HuH-7.5 (cell line): ENCODE results near the gene GLOD5.

Source experiments
- DNase-seq: peaks from one replicate; pipeline ENCODE4 v3.0.0; 2011; ENCODE audit warnings: low spot score

The GLOD5 gene

DNA sequence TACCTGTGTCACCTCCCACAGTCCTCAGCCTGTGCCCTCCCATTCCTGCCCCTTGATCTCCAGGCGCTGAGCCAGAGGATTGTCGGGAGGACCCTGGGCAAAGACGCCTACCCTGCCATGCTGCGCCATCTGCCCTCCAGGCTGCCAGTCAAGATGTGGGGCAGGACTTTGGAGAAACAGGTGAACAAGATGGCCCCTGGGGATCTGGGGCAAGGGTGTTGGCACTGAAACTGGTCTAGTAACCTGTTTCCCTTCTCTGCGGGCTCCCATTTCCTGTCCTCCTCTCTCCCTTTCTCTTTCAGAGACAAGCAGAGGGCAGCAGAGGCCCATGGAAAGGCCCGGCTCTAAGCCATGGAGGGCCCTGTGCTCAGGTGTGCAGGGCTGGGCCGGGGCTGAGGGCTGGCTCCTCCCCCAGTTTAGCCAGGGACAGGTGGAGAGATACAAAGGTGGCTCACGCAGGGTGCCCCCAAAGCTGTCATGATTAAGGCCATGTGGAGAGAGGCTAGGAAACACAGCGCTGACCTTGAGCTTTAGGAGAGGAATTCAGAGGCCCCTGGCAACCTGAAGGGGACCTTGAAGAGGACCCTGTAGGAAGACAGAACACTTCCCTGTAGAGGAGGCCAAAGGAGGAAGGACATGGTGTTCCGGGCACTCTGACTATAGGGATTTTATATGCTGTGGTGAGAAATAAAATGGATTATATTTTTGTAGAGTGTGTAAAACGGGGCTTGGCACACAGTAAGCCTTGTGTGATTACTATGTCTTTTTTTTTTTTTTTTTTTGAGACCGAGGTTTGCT, at the start of gene GLOD5:
TSS of gene GLOD5 (plus strand) at position 74 of the 798 bp plus-strand sequence. CDS start at position 118, 44 bp downstream.
- DNase-seq = no peak

GRCh38 chrX:48711929-48712505, 49.5 kb upstream of the GLOD5 start:
- DNase-seq = no peak

DNA sequence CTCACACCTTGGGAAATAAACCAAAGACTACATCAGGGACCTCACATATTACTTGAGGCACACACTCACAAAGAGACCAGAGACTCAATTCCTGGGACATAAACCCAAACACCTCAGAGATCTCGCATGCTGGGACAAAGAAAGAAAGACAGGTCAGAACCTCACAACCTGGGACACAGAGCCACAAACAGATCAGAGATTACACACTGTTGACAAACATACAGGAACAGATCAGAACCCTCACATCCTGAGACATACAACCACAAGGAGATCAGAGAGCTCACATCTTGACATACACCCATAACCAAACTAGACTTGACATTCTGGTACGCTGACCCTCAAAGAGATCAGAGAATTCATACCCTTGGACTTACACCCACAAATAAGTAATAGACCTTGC, 47.7 kb upstream of the GLOD5 start:
- no peak for DNase-seq

DNA sequence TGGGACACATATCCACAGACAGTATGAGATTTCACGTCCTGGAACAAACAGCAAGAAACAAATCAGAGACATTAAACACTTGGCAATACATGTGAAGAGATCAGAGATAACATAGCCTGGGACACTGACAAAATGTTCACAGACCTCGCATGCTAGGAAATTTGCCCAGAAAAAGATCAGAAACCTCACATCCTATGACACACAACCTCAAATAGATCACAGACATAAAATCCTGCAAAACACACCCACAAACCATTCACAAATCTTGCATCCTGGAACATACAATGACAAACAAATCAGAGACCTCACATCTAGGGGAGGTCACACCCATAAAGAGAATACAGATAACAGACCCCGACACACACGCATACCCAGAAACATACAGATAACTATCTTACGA, 47.0 kb upstream of the GLOD5 start:
- no peak for DNase-seq

GRCh38 chrX:48715072-48715471, 46.5 kb upstream of the GLOD5 start:
- DNase-seq = no peak

DNA sequence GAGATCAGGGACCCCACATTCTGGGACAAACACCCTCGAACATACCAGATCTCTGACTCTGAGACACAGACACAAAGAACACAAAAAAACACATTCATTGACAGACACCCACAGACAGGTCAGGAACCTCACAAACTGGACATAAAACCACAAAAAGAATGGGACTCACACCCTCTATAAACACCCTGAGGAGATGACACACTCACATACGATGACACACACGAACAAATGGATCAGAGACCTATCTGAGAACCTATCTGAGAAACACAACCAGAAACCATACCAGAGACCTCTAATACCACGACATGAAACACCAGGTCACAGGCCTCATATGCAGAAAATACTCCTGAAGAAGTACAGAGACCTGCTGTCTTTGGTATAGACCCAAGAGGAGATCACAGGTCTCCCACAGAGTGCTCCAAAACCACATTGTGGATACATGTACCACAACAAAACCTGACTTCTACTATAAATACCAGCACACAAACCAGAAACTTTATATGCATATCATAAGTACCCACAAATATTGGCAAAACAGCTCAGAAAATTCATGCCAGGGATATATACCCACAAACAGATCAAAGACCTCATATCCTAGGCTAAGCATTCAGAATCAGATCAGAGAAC, 45.6 kb upstream of the GLOD5 start:
- DNase-seq = no peak

DNA sequence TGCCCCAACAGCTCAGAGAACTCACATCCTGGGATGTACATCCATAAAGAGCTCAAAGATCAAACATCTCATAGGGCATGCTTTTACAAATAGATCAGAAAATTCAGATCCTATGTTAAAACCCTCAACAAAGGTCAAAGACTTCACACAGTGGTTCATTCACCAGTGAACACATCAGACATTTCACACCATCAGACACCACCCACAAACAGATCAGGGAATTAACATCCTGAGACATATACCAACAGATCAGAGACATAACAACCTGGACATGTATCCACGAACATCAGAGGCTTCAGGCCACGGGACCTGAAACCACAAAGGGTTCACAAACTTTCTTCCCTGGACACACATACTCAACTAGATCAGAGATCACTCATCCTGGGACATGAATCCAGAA, 41.6 kb upstream of the GLOD5 start:
- no peak for DNase-seq

GRCh38 chrX:48720577-48721250, 40.8 kb upstream of the GLOD5 start:
- no peak for DNase-seq

- no peak for DNase-seq
Observed at GRCh38 chrX:48721916-48722315, 39.6 kb upstream of the GLOD5 start.

GRCh38 chrX:48726596-48726995, 35.0 kb upstream of the GLOD5 start:
- no peak for DNase-seq

DNA sequence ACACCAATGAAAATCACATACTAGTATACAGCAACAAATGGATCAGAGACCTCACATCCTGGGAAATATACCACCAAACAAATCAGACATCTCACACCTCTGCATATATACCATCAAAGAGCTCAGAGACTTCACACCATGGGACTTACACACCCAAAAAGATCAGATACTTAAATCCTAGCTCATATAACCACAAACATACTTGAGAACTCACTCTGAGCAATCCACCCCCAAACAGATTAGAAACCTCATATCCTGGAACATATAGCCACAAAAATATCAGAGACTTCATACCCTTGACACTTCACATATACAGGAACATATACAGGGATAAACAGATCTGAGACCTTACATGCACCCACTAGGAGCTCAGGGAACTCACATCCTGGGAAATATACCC, 32.9 kb upstream of the GLOD5 start:
- DNase-seq = no peak

- no peak for DNase-seq
Observed at GRCh38 chrX:48736303-48736702, 25.2 kb upstream of the GLOD5 start.

DNA sequence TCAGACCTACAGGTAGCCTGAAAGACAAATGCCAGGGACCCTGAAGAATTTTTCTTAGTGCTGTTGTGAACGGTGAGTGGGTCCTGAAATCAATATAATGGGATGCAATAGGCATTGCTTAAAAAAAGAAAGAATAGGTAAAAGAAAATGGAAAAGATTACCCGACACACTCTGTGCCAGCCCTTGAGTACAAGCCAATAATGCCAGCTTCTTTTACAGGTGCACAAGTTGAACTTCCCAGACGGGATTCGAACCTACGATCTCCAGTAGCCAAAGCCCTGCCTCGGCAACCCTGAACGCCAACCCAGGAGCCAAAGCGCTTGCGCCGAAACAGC, 24.7 kb upstream of the GLOD5 start:
- DNase-seq = no peak

DNA sequence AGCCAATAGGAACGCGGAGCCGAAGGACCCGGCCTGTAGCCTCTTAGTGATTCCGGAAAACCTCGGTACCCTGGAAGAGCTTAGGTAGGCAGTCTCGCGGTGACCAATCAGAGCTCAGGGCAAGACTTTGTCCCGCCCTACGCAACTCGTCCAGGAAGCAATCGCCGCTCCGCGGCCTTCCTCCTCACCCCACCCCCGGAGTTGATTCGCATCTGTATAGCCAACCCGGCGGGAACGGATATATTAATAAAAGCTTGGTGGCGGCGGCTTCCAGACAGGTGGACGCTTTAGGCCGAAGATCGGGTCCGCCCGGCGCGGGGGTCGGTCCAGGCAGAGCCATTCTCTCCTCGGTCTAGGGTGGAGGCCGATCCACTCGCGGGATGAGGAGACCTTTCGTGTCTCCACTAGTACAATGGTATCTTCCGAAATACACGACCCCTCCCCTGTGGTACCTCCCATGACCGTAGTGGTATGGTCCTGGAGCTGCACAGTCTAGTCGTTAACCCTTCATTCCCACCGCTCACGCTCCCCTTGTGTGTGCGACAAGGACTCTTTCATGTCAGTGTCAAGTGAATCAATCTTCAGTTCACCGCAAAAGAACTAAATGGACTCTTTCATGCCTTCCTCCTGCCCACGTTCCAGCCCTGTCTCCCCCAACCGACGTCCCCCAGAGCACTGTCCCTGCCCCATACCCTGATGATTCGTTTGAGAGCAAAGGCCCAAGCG, 24.2 kb upstream of the GLOD5 start:
- peak; percentile 78 for DNase-seq

- DNase-seq = no peak
Observed at GRCh38 chrX:48737940-48738339, 23.6 kb upstream of the GLOD5 start.

DNA sequence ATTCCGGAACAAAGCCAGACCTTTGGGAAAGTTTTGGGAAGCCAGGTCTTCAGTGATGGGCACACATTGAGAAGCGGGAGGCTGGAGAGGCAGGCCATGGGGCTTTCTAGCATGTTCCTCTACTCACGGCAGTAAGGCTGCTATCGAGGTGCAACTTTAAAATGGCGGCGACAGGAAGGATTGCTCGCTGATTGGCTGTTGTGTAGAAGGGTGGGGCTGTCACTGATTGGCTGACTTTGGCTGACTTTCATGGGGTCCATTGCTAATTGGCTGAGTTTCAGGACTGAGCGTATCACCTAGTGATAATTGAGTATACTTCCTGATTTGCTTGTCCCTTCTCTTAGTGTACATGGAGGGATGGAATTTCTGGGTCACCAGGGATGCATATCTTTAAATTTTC, 19.7 kb upstream of the GLOD5 start:
- DNase-seq = no peak

GRCh38 chrX:48745222-48745621, 16.3 kb upstream of the GLOD5 start:
- DNase-seq = no peak

DNA sequence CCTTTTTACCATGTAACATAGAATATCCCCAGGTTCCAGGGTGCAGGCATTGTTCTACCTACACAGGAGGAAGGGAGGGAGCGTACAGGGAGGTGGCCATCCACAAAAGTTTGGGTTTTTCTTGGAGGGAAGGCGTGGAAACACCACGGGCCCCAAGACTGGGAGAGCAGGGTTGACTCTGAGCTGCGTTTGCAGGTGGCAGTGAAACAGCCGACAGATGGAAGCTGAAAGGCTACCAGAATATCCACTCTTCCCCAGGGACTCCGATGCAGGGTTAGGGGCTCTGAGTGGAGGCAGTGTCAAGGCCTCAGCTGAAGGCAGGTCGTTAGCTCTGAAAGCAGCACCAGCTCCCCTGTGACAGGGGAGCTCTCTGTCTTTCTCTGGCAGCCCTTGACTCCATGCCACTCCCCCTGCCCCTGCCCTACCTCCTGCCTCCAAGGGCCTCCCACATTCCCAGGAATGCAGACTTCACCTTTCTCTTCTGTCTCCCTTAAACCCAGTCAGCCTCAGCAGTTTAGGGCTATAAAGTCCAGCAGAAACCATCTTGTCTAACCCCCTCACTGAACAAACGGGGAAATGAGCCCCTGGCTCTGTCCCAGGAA, 14.0 kb upstream of the GLOD5 start:
- no peak for DNase-seq

- no peak for DNase-seq
Observed at GRCh38 chrX:48749182-48749581, 12.4 kb upstream of the GLOD5 start.

GRCh38 chrX:48751343-48751742, 10.2 kb upstream of the GLOD5 start:
- no peak for DNase-seq

DNA sequence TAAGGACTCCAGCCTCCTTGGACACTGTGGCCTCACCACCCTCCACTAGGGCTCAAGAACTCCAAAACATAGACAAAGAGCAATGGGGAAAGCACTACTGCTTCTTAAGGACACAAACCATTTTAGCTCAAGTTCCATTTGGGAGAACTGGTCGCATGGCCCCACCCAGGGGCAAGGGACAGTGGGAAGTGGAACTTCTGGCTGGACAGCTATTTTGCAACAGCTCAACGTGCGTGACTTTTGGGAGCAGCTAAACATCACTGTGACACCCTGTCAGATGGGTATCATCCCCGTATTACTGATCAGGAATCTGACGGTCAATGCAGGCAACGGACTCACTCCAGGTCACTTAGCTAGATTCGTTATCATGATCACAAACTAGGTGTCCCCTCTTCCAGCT, 9.0 kb upstream of the GLOD5 start:
- no peak for DNase-seq

DNA sequence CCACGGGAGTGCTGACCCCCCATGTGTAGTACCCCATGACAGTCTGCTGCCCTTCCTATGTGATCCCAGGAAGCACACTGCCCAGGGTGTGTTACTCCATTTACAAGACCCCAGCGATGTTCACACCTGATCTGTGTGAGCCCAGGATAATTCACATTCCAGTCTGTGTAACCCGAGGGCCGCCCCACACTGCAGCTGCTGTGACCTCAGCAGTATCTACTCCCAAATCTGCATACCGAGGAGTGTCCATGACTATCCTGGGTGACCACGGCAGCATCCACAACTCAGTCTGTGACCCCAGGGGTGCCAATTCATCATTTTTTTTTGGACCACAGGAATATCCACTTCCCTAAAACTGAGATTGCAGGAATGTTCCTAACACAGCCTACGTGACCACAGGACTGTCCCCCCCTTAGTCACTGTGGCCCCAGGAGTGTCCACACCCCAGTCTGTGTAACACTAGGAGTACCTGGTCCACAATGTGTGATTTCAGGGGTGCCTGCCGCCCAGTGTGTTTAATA, 7.8 kb upstream of the GLOD5 start:
- no peak for DNase-seq
